GM23338 (cell line): ENCODE results near the gene MCU. TPM values are rescaled to one million over a fixed set of nuclear protein-coding genes. Genes with fewer than 3 reads are reported as not detected.

Experiments used
- ATAC-seq: fragments of 200-7000 bp; cut with Tn5 transposase; 3 replicates; pipeline ENCODE4 v1.9.1; 2020
- DNase-seq: peaks from one replicate; pipeline ENCODE4 v3.0.0-alpha.2; 2015; ENCODE audit warnings: low spot score
- H2AFZ ChIP-seq: fragments of 200-600 bp; sonication (generic); 2 replicates; pipeline ENCODE4 v1.8.0; 2016; ENCODE audit warnings: antibody characterized with exemption, mild to moderate bottlenecking, moderate library complexity
- H3F3A ChIP-seq: fragments of 200-600 bp; sonication (generic); replicated peaks from 2 replicates; pipeline ENCODE4 v1.8.0; 2017; ENCODE audit warnings: antibody characterized with exemption, mixed run types, low read depth
- H3K27ac ChIP-seq: fragments of 200-600 bp; sonication (generic); 2 replicates; pipeline ENCODE4 v1.6.1; 2016; ENCODE audit warnings: low read depth
- H3K27me3 ChIP-seq: fragments of 200-600 bp; sonication (generic); 2 replicates; pipeline ENCODE4 v1.8.0; 2016; ENCODE audit warnings: mild to moderate bottlenecking, mixed run types, moderate library complexity; ENCODE audit not compliant: insufficient read depth
- H3K36me3 ChIP-seq: fragments of 200-600 bp; sonication (generic); 2 replicates; pipeline ENCODE4 v1.8.0; 2016; ENCODE audit warnings: mild to moderate bottlenecking; ENCODE audit not compliant: insufficient read depth
- H3K4me1 ChIP-seq: fragments of 200-600 bp; sonication (generic); 2 replicates; pipeline ENCODE4 v1.8.0; 2016; ENCODE audit warnings: mild to moderate bottlenecking, moderate library complexity; ENCODE audit not compliant: insufficient read depth
- H3K4me2 ChIP-seq: fragments of 200-600 bp; sonication (generic); 2 replicates; pipeline ENCODE4 v1.7.1; 2017; ENCODE audit warnings: mixed run types
- H3K4me3 ChIP-seq: fragments of 200-600 bp; sonication (generic); 2 replicates; pipeline ENCODE4 v1.6.1; 2016; ENCODE audit warnings: mixed run types
- H3K79me2 ChIP-seq: fragments of 200-600 bp; sonication (generic); replicated peaks from 2 replicates; pipeline ENCODE4 v1.8.0; 2017; ENCODE audit warnings: mild to moderate bottlenecking; ENCODE audit not compliant: insufficient read depth
- H3K9me2 ChIP-seq: fragments of 200-600 bp; sonication (generic); 2 replicates; pipeline ENCODE4 v1.8.0; 2017; ENCODE audit not compliant: insufficient read depth
- H4K20me1 ChIP-seq: fragments of 200-600 bp; sonication (generic); replicated peaks from 2 replicates; pipeline ENCODE4 v1.8.0; 2017; ENCODE audit warnings: mild to moderate bottlenecking; ENCODE audit not compliant: insufficient read depth
- H3K27ac Mint-ChIP-seq: 2 replicates; pipeline ENCODE4 v1.8.0; 2020; ENCODE audit warnings: inconsistent platforms, mild to moderate bottlenecking, moderate library complexity, mixed read lengths
- H3K27me3 Mint-ChIP-seq: 3 replicates; pipeline ENCODE4 v1.8.0; 2022; ENCODE audit warnings: low read depth, mild to moderate bottlenecking, moderate library complexity, mixed read lengths, inconsistent platforms; ENCODE audit not compliant: insufficient read depth, poor library complexity
- H3K36me3 Mint-ChIP-seq: 3 replicates; pipeline ENCODE4 v1.8.0; 2021; ENCODE audit warnings: low read depth, mild to moderate bottlenecking, inconsistent platforms, moderate library complexity, mixed read lengths
- H3K4me1 Mint-ChIP-seq: 3 replicates; pipeline ENCODE4 v1.8.0; 2020; ENCODE audit warnings: mild to moderate bottlenecking, inconsistent platforms, mixed read lengths
- H3K4me3 Mint-ChIP-seq: 3 replicates; pipeline ENCODE4 v1.8.0; 2021; ENCODE audit warnings: moderate library complexity, mild to moderate bottlenecking, inconsistent platforms, mixed read lengths
- H3K9me3 Mint-ChIP-seq: 3 replicates; pipeline ENCODE4 v1.8.0; 2020; ENCODE audit warnings: moderate library complexity, mild to moderate bottlenecking, inconsistent platforms, mixed read lengths
- CTCF ChIP-seq, 2 experiments: fragments of 200-600 bp in 1 of 2; sonication (generic) in 1 of 2; conservative IDR thresholded peaks; 2 replicates each; pipeline versions ENCODE4 v1.5.1 to v1.6.1; 2016 to 2017; ENCODE audit warnings: antibody characterized with exemption in 2 of 2, low read depth in 2 of 2, mild to moderate bottlenecking in 2 of 2, moderate library complexity in 1 of 2
- ETS1 ChIP-seq: IDR thresholded peaks from 2 replicates; pipeline ENCODE4 v1.6.1; 2016; ENCODE audit warnings: antibody characterized with exemption
- EZH2 ChIP-seq: fragments of 200-600 bp; sonication (generic); IDR thresholded peaks from one replicate; pipeline ENCODE4 v1.8.0; 2017; ENCODE audit warnings: antibody characterized with exemption, mild to moderate bottlenecking, low read depth; ENCODE audit not compliant: unreplicated experiment
- JUNB ChIP-seq: IDR thresholded peaks from one replicate; pipeline ENCODE4 v1.6.1; 2016; ENCODE audit warnings: antibody characterized with exemption; ENCODE audit not compliant: unreplicated experiment
- POLR2AphosphoS5 ChIP-seq: IDR thresholded peaks from 2 replicates; pipeline ENCODE4 v1.6.1; 2016; ENCODE audit warnings: antibody characterized with exemption, low read depth
- REST ChIP-seq: IDR thresholded peaks from one replicate; pipeline ENCODE4 v1.6.1; 2018; ENCODE audit warnings: antibody characterized with exemption; ENCODE audit not compliant: unreplicated experiment
- ZNF114 ChIP-seq: fragments of 250-450 bp; sonication (Bioruptor Pico); IDR thresholded peaks from 2 replicates; pipeline ENCODE4 v1.5.0; 2020; ENCODE audit warnings: mild to moderate bottlenecking, moderate library complexity
- ZNF331 ChIP-seq: fragments of 250-450 bp; sonication (Bioruptor Pico); IDR thresholded peaks from 2 replicates; pipeline ENCODE4 v1.5.0; 2020; ENCODE audit warnings: low read depth, mild to moderate bottlenecking, moderate library complexity
- ZNF462 ChIP-seq: fragments of 250-450 bp; sonication (Bioruptor Pico); IDR thresholded peaks from 2 replicates; pipeline ENCODE4 v1.5.0; 2020; ENCODE audit warnings: mild to moderate bottlenecking, moderate library complexity
- polyA plus RNA-seq: library from polyadenylated mRNA; unstranded; fragments of >200 nt; fragmentation: Nextera tagmentation; extraction: Ambion mirVana; gene quantifications from 2 replicates; pipeline ENCODE4 v1.2.1, GENCODE V29; 2016
- total RNA-seq: library from RNA; depleted of rRNA; stranded (reverse); fragments of >200 nt; shearing (Covaris generic); gene quantifications from 2 replicates; pipeline ENCODE4 v1.2.3, GENCODE V29; 2014

MCU gene
- total and polyA plus RNA-seq, 2 experiments from 2014 or later, result 41.8 to 68.2 TPM

DNA sequence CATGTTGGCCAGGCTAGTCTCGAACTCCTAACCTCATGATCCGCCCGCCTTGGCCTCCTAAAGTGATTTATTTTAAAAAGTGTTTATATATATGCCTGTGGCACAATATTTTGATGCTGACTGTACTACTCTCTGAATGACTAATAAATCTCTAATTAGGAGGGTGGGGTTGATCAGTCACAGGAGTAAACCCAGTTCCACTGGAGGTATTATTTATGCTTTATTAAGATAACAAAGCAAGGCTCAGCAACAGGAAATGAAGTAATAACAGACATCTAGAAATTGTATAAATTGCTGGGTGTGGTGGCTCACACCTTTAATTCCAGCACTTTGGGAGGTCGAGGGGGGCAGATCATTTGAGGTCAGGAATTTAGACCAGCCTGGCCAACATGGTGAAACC is 26.0 kb upstream of the MCU start:
- no peak for ATAC-seq
- Mint-ChIP-seq H3K9me3 (no peaks in the 10 kb centered on the region), H3K36me3 (no peaks in the 10 kb centered on the region), H3K4me1 (no peaks in the 10 kb centered on the region), H3K27me3 (peaks cover 2% of the 10 kb centered on the region), H3K4me3 (no peak overlapping the region), H3K27ac (no peak overlapping the region)
- Histone ChIP-seq H4K20me1 (no peaks in the 10 kb centered on the region), H3K27me3 (no peaks in the 10 kb centered on the region), H3K79me2 (no peaks in the 10 kb centered on the region), H3K27ac (no peak overlapping the region), H3K4me2 (no peak overlapping the region), H2AFZ (no peak overlapping the region), H3K4me3 (no peak overlapping the region), H3F3A (no peaks in the 10 kb centered on the region), H3K36me3 (no peaks in the 10 kb centered on the region), H3K9me2 (no peaks in the 10 kb centered on the region), H3K4me1 (no peaks in the 10 kb centered on the region)
- TF ChIP-seq JUNB (no peak), ZNF114 (CRISPR knock-in tag) (no peak), ZNF331 (no peak), EZH2 (no peak), ZNF462 (CRISPR knock-in tag) (no peak)
- no peak for DNase-seq

DNA sequence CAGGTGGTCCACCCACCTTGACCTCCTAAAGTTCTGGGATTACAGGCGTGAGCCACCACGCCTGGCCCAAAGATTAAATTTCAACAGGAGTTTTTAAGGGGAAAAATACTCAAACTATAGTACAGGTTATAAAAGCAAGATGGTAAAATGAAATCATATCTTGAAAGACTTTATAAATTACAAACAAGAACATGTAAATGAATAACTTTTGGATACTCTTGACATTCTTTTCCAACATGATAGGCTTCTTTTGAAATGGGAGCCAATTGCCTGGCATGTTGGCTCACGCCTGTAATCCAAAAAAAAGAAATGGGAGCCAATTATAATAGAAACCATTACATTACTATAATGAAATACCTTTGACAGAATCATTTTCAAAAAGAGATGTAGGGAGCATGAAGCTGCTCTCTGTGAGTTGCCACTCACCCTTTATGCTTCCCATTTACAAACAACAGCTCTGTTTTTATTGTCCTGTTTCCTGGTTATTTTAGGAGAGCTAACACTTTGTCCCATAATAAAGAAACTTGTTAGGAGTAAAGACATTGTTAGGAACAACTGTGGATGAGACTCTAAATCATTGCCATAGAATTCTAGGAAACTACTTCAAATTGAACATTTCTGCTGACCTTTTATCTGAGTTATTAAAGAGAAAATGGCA is 24.6 kb upstream of the MCU start:
- no peaks in the 10 kb centered on the region for H3K36me3 Mint-ChIP-seq
- H3K9me2 ChIP-seq, result no peaks in the 10 kb centered on the region
- no peak overlapping the region for H3K4me3 ChIP-seq
- H3K27ac Mint-ChIP-seq, result no peak overlapping the region
- ATAC-seq, result no peak
- no peaks in the 10 kb centered on the region for H3K36me3 ChIP-seq
- H3K27me3 ChIP-seq, result no peaks in the 10 kb centered on the region
- H2AFZ ChIP-seq, result no peak overlapping the region
- H3K27ac ChIP-seq, result no peak overlapping the region
- H3K4me1 Mint-ChIP-seq, result no peaks in the 10 kb centered on the region
- no peaks in the 10 kb centered on the region for H3K9me3 Mint-ChIP-seq
- no peaks in the 10 kb centered on the region for H3F3A ChIP-seq
- no peak for DNase-seq
- H3K4me1 ChIP-seq, result no peaks in the 10 kb centered on the region
- no peaks in the 10 kb centered on the region for H3K79me2 ChIP-seq
- no peak overlapping the region for H3K4me3 Mint-ChIP-seq
- no peak overlapping the region for H3K4me2 ChIP-seq
- H4K20me1 ChIP-seq, result no peaks in the 10 kb centered on the region
- peaks cover 2% of the 10 kb centered on the region for H3K27me3 Mint-ChIP-seq
- no peak for TF ChIP-seq ZNF331
- TF ChIP-seq EZH2, result no peak
- TF ChIP-seq REST, result no peak
- no peak for TF ChIP-seq CTCF (conservative IDR thresholded peaks at IDR 0.05; ENCODE audit: low read depth in 2 of 2)
- no peak for TF ChIP-seq POLR2AphosphoS5
- no peak for TF ChIP-seq ETS1
